Upper lobe of left lung (tissue), 6 donors: ENCODE data around the gene SRGAP3. TPM values are rescaled to one million over a fixed set of nuclear protein-coding genes. Genes with fewer than 3 reads are reported as not detected.

Experiments used
- ATAC-seq, 2 donors: fragments of 200-7000 bp; cut with Tn5 transposase; one replicate each; pipeline ENCODE4 v1.9.1; 2022; ENCODE audit warnings: mild to moderate bottlenecking in 2 of 2, moderate library complexity in 2 of 2; ENCODE audit not compliant: low FRiP score in 2 of 2
- DNase-seq, 2 donors: peaks; one replicate each; pipeline ENCODE4 v3.0.0-alpha.2; 2019 to 2020
- H3K27ac ChIP-seq, 4 donors: fragments of 200-600 bp; sonication (generic); one replicate each; pipeline ENCODE4 v1.5.1; 2016 to 2019
- H3K27me3 ChIP-seq, 4 donors: fragments of 200-600 bp; sonication (generic); one replicate each; pipeline ENCODE4 v1.5.1; 2017 to 2019
- H3K36me3 ChIP-seq, 4 donors: fragments of 200-600 bp; sonication (generic); one replicate each; pipeline ENCODE4 v1.5.1; 2016 to 2019
- H3K4me1 ChIP-seq, 4 donors: fragments of 200-600 bp; sonication (generic); one replicate each; pipeline ENCODE4 v1.5.1; 2018 to 2019
- H3K4me3 ChIP-seq, 4 donors: fragments of 200-600 bp; sonication (generic); one replicate each; pipeline ENCODE4 v1.5.1; 2017 to 2019; ENCODE audit warnings: mild to moderate bottlenecking in 2 of 4, moderate library complexity in 1 of 4
- H3K9me3 ChIP-seq, 4 donors: fragments of 200-600 bp; sonication (generic); one replicate each; pipeline ENCODE4 v1.5.1; 2018 to 2019
- CTCF ChIP-seq, 6 experiments: fragments of 450-650 bp in 4 of 6; fragments of 200-600 bp in 2 of 6; sonication (generic) in 2 of 6; IDR thresholded peaks; one replicate each; pipeline ENCODE4 v1.5.1; 2016 to 2019; ENCODE audit warnings: antibody characterized with exemption in 6 of 6
- EP300 ChIP-seq, 4 donors: sonication (generic); formaldehyde crosslinking; IDR thresholded peaks; one replicate each; pipeline ENCODE4 v1.5.1; 2017; ENCODE audit warnings: antibody characterized with exemption in 4 of 4, control low read depth in 2 of 4
- POLR2A ChIP-seq, 4 donors: fragments of 450-650 bp; IDR thresholded peaks; one replicate each; pipeline ENCODE4 v1.5.1; 2016 to 2017; ENCODE audit warnings: antibody characterized with exemption in 4 of 4, mild to moderate bottlenecking in 2 of 4
- POLR2AphosphoS5 ChIP-seq, 2 donors: sonication (generic); formaldehyde crosslinking; IDR thresholded peaks; one replicate each; pipeline ENCODE4 v1.5.1; 2017; ENCODE audit warnings: antibody characterized with exemption in 2 of 2
- WGBS, 2 donors: methylation state at CpG; one replicate each; pipeline ENCODE4 v1.1.5; 2017 to 2018; 5-methylcytosine and 5-hydroxymethylcytosine counted together
- total RNA-seq, 6 donors: library from RNA; depleted of rRNA in 4 of 6; stranded (reverse); fragments of >200 nt in 4 of 6; gene quantifications; one replicate each; pipeline versions ENCODE4 v1.1.0 to v1.2.1, GENCODE V29; 2016 to 2021
- donor health status: DM: no; HTN: no; CAD: no; lungs with moderate emphysema.
- donor health status: DM: no; HTN: yes; CAD: no; lungs with severe emphysema.

Gene SRGAP3
- total RNA-seq, 6 donors from 2014 or later: 4.6 to 29.6 (median 11.4) TPM

GRCh38 chr3:8964436-8965370 lies 284.7 kb downstream of the SRGAP3 start:
- H3K27me3 ChIP-seq: no peaks in the 10 kb centered on the region
- TF ChIP-seq EP300 (IDR thresholded peaks at IDR 0.05) (no peak), POLR2A (IDR thresholded peaks at IDR 0.05) (no peak), POLR2AphosphoS5 (IDR thresholded peaks at IDR 0.05) (no peak), CTCF (IDR thresholded peaks at IDR 0.05) (no peak)
- H3K4me3 ChIP-seq: no peak overlapping the region
- no peaks in the 10 kb centered on the region for H3K36me3 ChIP-seq
- no peak overlapping the region for H3K27ac ChIP-seq
- peaks cover 8 to 14% (median 10%) of the 10 kb centered on the region in 4 donors for H3K4me1 ChIP-seq
- no peaks in the 10 kb centered on the region for H3K9me3 ChIP-seq
- DNase-seq (no peak), ATAC-seq (no peak)
- WGBS, 2 donors: 81 to 85% methylated on average over 11 of the region's 11 CpGs

DNA sequence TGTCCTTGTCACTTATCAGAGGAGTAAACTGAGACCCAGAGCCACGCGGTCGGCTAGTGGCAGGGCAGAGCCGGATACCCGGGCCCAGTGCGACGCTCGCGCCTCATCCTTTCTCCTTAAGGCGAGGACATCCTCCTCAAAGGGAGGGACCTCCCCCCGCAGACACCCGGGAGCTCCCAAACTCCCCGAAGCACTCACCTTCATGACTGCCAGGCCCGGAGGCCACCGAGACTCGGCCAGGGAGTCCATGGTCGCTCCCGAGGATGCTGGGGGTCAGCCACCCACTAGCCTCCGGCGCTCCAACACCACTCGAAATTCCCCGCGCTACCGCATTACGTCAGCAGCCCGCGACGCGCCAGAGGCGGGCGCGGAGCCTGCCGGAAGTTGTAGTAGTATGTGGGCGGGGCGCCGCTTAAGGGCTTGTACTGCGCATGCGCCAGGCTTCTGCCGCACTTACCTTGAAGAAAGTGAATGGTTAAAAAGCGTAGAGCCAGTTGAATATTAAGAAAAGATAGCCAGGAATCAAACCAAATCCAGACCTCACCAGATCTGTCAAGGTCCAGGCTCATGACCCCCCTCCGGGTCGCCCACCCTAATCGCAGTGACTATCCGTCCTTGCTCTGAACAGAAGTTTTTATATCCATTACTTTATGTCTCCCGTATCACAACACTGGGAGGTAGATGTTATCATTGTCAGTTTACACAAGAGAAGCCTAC lies 286.2 kb downstream of the SRGAP3 start, which contains the start of gene RAD18:
TSS of gene RAD18 (minus strand) at position 336 of the 717 bp plus-strand sequence. CDS start at position 249, 87 bp downstream.
- peak within 1 kb of the TSS; percentile 70 to 88 (median 86) for H3K4me3 ChIP-seq
- no peak for TF ChIP-seq CTCF (IDR thresholded peaks at IDR 0.05)
- no peak for TF ChIP-seq EP300 (IDR thresholded peaks at IDR 0.05)
- TF ChIP-seq POLR2A (IDR thresholded peaks at IDR 0.05): peak in 2 of 4 donors; percentile 46 to 53
- peak; percentile 60 to 84 for TF ChIP-seq POLR2AphosphoS5 (IDR thresholded peaks at IDR 0.05)

DNA sequence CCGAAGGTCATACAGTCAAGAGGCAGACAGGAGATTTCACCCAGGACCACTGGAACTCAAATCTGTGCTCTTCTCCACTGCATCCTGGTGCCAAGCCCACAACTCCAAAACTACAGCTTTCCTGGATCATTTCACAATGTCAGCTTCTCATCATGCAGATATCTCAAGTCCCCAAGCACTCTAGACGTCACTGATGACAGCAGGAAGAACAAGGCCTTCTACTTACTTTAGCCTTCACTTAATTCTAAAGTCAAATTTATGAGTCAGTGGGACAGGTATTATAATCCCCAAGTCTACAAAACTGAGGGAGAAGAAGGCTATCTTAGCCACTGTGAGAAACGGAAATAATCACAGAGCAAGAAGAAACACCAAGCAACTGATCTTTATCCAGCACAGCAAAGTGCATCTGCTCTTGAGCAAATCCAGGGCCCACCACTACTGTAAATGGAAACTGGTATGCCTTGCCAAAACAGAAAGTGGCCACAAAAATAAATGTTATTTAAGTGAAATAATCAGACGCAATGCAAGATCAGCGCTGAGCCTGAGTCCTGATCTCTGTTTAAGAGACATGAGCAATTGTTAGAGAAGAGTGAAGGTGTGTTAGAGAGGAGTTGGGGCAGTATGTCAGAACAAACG lies 287.1 kb downstream of the SRGAP3 start:
- Histone ChIP-seq H3K36me3 (peaks cover 0 to 3% (median 0%) of the 10 kb centered on the region in 4 donors), H3K4me1 (peaks cover 8 to 14% (median 10%) of the 10 kb centered on the region in 4 donors), H3K27me3 (no peaks in the 10 kb centered on the region), H3K27ac (peak overlapping the region in 1 of 4 donors; percentile 76), H3K9me3 (no peaks in the 10 kb centered on the region), H3K4me3 (peak overlapping the region in 3 of 4 donors; percentile 85 to 88 (median 87))
- ATAC-seq (no peak), DNase-seq (no peak)
- TF ChIP-seq CTCF (IDR thresholded peaks at IDR 0.05) (no peak), POLR2AphosphoS5 (IDR thresholded peaks at IDR 0.05) (no peak), EP300 (IDR thresholded peaks at IDR 0.05) (no peak), POLR2A (IDR thresholded peaks at IDR 0.05) (no peak)
- 31 to 39% methylated on average over 6 of the region's 6 CpGs for WGBS, 2 donors

More for the DNA sequence above, 286.2 kb downstream of the SRGAP3 start, which contains the start of gene RAD18:
- peak; percentile 97 to 98 for ATAC-seq
- 1% methylated on average over 24 to 44 of the region's 45 CpGs for WGBS, 2 donors
- DNase-seq: peak; percentile 87 to 97
- H3K4me1 ChIP-seq: peaks cover 8 to 14% (median 10%) of the 10 kb centered on the region in 4 donors
- no peaks in the 10 kb centered on the region for H3K9me3 ChIP-seq
- H3K36me3 ChIP-seq: no peaks in the 10 kb centered on the region
- no peaks in the 10 kb centered on the region for H3K27me3 ChIP-seq
- peak within 1 kb of the TSS; percentile 76 to 86 (median 81) for H3K27ac ChIP-seq

DNA sequence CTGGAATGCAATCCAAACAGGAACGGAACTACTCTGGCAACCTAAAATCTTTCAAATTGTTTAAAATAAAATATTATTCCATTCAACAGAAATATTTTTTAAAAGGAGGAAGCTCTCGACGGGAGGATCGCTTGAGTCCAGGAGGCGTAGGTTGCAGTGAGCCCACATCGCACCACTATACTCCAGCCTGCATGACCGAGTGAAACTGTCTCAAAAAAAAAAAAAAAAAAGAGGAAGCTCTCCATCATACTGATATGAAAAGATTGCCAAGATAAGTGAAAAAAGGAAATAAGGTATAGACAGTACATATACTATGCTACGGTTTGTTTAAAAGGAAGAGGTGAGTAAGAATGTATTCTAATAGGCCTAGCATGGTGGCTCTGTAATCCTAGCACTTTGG lies 289.8 kb downstream of the SRGAP3 start:
- no peak overlapping the region for H3K27ac ChIP-seq
- H3K4me1 ChIP-seq: peaks cover 8 to 14% (median 10%) of the 10 kb centered on the region in 4 donors
- WGBS, 2 donors: 67 to 68% methylated on average over 8 of the region's 8 CpGs
- no peak for DNase-seq
- H3K9me3 ChIP-seq: no peaks in the 10 kb centered on the region
- H3K27me3 ChIP-seq: no peaks in the 10 kb centered on the region
- H3K36me3 ChIP-seq: peaks cover 0 to 8% (median 0%) of the 10 kb centered on the region in 4 donors
- H3K4me3 ChIP-seq: no peak overlapping the region
- no peak for ATAC-seq
- no peak for TF ChIP-seq CTCF (IDR thresholded peaks at IDR 0.05)
- no peak for TF ChIP-seq POLR2A (IDR thresholded peaks at IDR 0.05)
- TF ChIP-seq EP300 (IDR thresholded peaks at IDR 0.05): no peak
- no peak for TF ChIP-seq POLR2AphosphoS5 (IDR thresholded peaks at IDR 0.05)
